Activated T-helper 1 cell treated with anti-CD3 and anti-CD28 coated beads, Interleukin-12 subunit alpha, Interleukin-12 subunit beta, Interleukin-2, Interleukin-4 antibody, amounts not matched to agents 30 ng/mL and 10 ng/mL and 1 ng/mL, durations not matched to agents 14 hours and 24 hours and 36 hours (primary cell): ENCODE data around the gene TSR1. TPM values are rescaled to one million over a fixed set of nuclear protein-coding genes. Genes with fewer than 3 reads are reported as not detected.

ENCODE experiments used
- DNase-seq: peaks from one replicate; pipeline ENCODE4 v3.0.0; 2021; ENCODE audit warnings: low spot score
- H3K27ac Mint-ChIP-seq: one replicate; pipeline ENCODE4 v1.8.0; 2021; ENCODE audit warnings: mild to moderate bottlenecking, mixed read lengths
- H3K27me3 Mint-ChIP-seq: one replicate; pipeline ENCODE4 v1.8.0; 2022; ENCODE audit warnings: mild to moderate bottlenecking, moderate library complexity, mixed read lengths; ENCODE audit not compliant: insufficient read depth
- H3K36me3 Mint-ChIP-seq: one replicate; pipeline ENCODE4 v1.8.0; 2021; ENCODE audit warnings: low read depth, mixed read lengths
- H3K4me1 Mint-ChIP-seq: one replicate; pipeline ENCODE4 v1.8.0; 2021; ENCODE audit warnings: low read depth, mixed read lengths
- H3K4me3 Mint-ChIP-seq: one replicate; pipeline ENCODE4 v1.8.0; 2021; ENCODE audit warnings: mild to moderate bottlenecking, moderate library complexity, mixed read lengths
- H3K9me3 Mint-ChIP-seq: one replicate; pipeline ENCODE4 v1.8.0; 2021; ENCODE audit warnings: mixed read lengths
- intact Hi-C: fragments of 100-400 bp; cut with micrococcal nuclease; formaldehyde crosslinking; loops from one replicate; pipeline ENCODE4 v1.15.1; 2024
- total RNA-seq: library from RNA; stranded (reverse); gene quantifications from 2 replicates; pipeline ENCODE4 v1.2.3, GENCODE V29; 2022

Gene TSR1
- total RNA-seq, result 91.3 and 92.9 TPM in 2 replicates

- intact Hi-C loops, result loop anchor here (1.0 to 10.0 kb wide), 12 partner anchors 17 to 972 kb away; partner anchors contain the start of genes METTL16, MNT, PAFAH1B1 and PRPF8
- Mint-ChIP-seq H3K27ac (peak within 1 kb of the TSS; percentile 94), H3K4me1 (peaks cover 5% of the 10 kb centered on the region), H3K4me3 (no peak within 1 kb of the TSS), H3K9me3 (no peaks in the 10 kb centered on the region), H3K27me3 (no peaks in the 10 kb centered on the region), H3K36me3 (peaks cover 4% of the 10 kb centered on the region)
- peak; percentile 86 for DNase-seq
Measured at GRCh38 chr17:2336215-2336851, at the start of gene TSR1. TSR1 (minus strand) TSS chr17:2336457; CDS start chr17:2336427, 30 bp downstream.

- intact Hi-C loops, result no loop called here
- no peak for DNase-seq
- H3K4me3 Mint-ChIP-seq, result no peak overlapping the region
- no peaks in the 10 kb centered on the region for H3K27me3 Mint-ChIP-seq
- H3K4me1 Mint-ChIP-seq, result peaks cover 2% of the 10 kb centered on the region
- no peak overlapping the region for H3K27ac Mint-ChIP-seq
- no peaks in the 10 kb centered on the region for H3K9me3 Mint-ChIP-seq
- peaks cover 5% of the 10 kb centered on the region for H3K36me3 Mint-ChIP-seq
Measured at GRCh38 chr17:2385240-2386210, 49.3 kb upstream of the TSR1 start.

- no peaks in the 10 kb centered on the region for H3K4me1 Mint-ChIP-seq
- peaks cover 2% of the 10 kb centered on the region for H3K36me3 Mint-ChIP-seq
- no peak overlapping the region for H3K27ac Mint-ChIP-seq
- H3K27me3 Mint-ChIP-seq, result no peaks in the 10 kb centered on the region
- H3K9me3 Mint-ChIP-seq, result no peaks in the 10 kb centered on the region
- no peak for DNase-seq
- no peak overlapping the region for H3K4me3 Mint-ChIP-seq
- intact Hi-C loops, result no loop called here
Measured at GRCh38 chr17:2384439-2385127, 48.3 kb upstream of the TSR1 start.

- no peaks in the 10 kb centered on the region for H3K9me3 Mint-ChIP-seq
- peaks cover 4% of the 10 kb centered on the region for H3K36me3 Mint-ChIP-seq
- intact Hi-C loops, result no loop called here
- DNase-seq, result no peak
- no peak overlapping the region for H3K27ac Mint-ChIP-seq
- H3K4me1 Mint-ChIP-seq, result no peaks in the 10 kb centered on the region
- no peaks in the 10 kb centered on the region for H3K27me3 Mint-ChIP-seq
- H3K4me3 Mint-ChIP-seq, result no peak overlapping the region
Measured at GRCh38 chr17:2383628-2384167, 47.4 kb upstream of the TSR1 start.

GRCh38 chr17:2380950-2381649, 44.8 kb upstream of the TSR1 start:
- DNase-seq, result no peak
- H3K4me3 Mint-ChIP-seq, result no peak overlapping the region
- H3K27me3 Mint-ChIP-seq, result no peaks in the 10 kb centered on the region
- H3K27ac Mint-ChIP-seq, result no peak overlapping the region
- H3K4me1 Mint-ChIP-seq, result no peaks in the 10 kb centered on the region
- intact Hi-C loops, result no loop called here
- no peaks in the 10 kb centered on the region for H3K9me3 Mint-ChIP-seq
- H3K36me3 Mint-ChIP-seq, result peaks cover 5% of the 10 kb centered on the region

GRCh38 chr17:2380226-2380922, 44.1 kb upstream of the TSR1 start:
- Mint-ChIP-seq H3K9me3 (no peaks in the 10 kb centered on the region), H3K4me1 (no peaks in the 10 kb centered on the region), H3K4me3 (no peak overlapping the region), H3K36me3 (peaks cover 5% of the 10 kb centered on the region), H3K27ac (no peak overlapping the region), H3K27me3 (no peaks in the 10 kb centered on the region)
- no peak for DNase-seq
- intact Hi-C loops, result no loop called here

GRCh38 chr17:2379489-2380225, 43.4 kb upstream of the TSR1 start:
- intact Hi-C loops, result no loop called here
- peaks cover 5% of the 10 kb centered on the region for H3K36me3 Mint-ChIP-seq
- H3K27me3 Mint-ChIP-seq, result no peaks in the 10 kb centered on the region
- no peak for DNase-seq
- H3K4me1 Mint-ChIP-seq, result no peaks in the 10 kb centered on the region
- no peak overlapping the region for H3K27ac Mint-ChIP-seq
- H3K9me3 Mint-ChIP-seq, result no peaks in the 10 kb centered on the region
- H3K4me3 Mint-ChIP-seq, result no peak overlapping the region

- H3K27me3 Mint-ChIP-seq, result no peaks in the 10 kb centered on the region
- no peak overlapping the region for H3K4me3 Mint-ChIP-seq
- H3K27ac Mint-ChIP-seq, result no peak overlapping the region
- intact Hi-C loops, result no loop called here
- H3K4me1 Mint-ChIP-seq, result no peaks in the 10 kb centered on the region
- H3K9me3 Mint-ChIP-seq, result no peaks in the 10 kb centered on the region
- H3K36me3 Mint-ChIP-seq, result peaks cover 5% of the 10 kb centered on the region
- DNase-seq, result no peak
Measured at GRCh38 chr17:2378905-2379304, 42.6 kb upstream of the TSR1 start.

GRCh38 chr17:2377659-2378058, 41.4 kb upstream of the TSR1 start:
- H3K36me3 Mint-ChIP-seq, result peaks cover 5% of the 10 kb centered on the region
- intact Hi-C loops, result no loop called here
- no peaks in the 10 kb centered on the region for H3K4me1 Mint-ChIP-seq
- no peaks in the 10 kb centered on the region for H3K9me3 Mint-ChIP-seq
- DNase-seq, result no peak
- no peak overlapping the region for H3K4me3 Mint-ChIP-seq
- H3K27me3 Mint-ChIP-seq, result no peaks in the 10 kb centered on the region
- H3K27ac Mint-ChIP-seq, result no peak overlapping the region

GRCh38 chr17:2376107-2376506, 39.9 kb upstream of the TSR1 start:
- H3K4me3 Mint-ChIP-seq, result no peak overlapping the region
- no peak overlapping the region for H3K27ac Mint-ChIP-seq
- H3K27me3 Mint-ChIP-seq, result no peaks in the 10 kb centered on the region
- DNase-seq, result no peak
- intact Hi-C loops, result no loop called here
- peaks cover 5% of the 10 kb centered on the region for H3K36me3 Mint-ChIP-seq
- no peaks in the 10 kb centered on the region for H3K4me1 Mint-ChIP-seq
- H3K9me3 Mint-ChIP-seq, result no peaks in the 10 kb centered on the region

GRCh38 chr17:2375406-2375805, 39.1 kb upstream of the TSR1 start:
- no peaks in the 10 kb centered on the region for H3K9me3 Mint-ChIP-seq

More at GRCh38 chr17:2375406-2375805, 39.1 kb upstream of the TSR1 start:
- no peaks in the 10 kb centered on the region for H3K4me1 Mint-ChIP-seq
- intact Hi-C loops, result no loop called here
- DNase-seq, result no peak
- H3K27ac Mint-ChIP-seq, result no peak overlapping the region
- peaks cover 5% of the 10 kb centered on the region for H3K36me3 Mint-ChIP-seq
- no peaks in the 10 kb centered on the region for H3K27me3 Mint-ChIP-seq
- H3K4me3 Mint-ChIP-seq, result no peak overlapping the region
